ENCODE results near the gene ZNF621.
A peak's percentile ranks its signal among the peaks of the same experiment; 100 is the strongest.
"Not testable (repeated sequence)": the region's sequence is repeated elsewhere in the genome, so short reads cannot be mapped to it uniquely, and the experiment has no call there.

ZNF621 gene

GRCh38 chr3:40516201-40516600 lies 8.6 kb upstream of the ZNF621 start:
- DNase-seq (no peak), ATAC-seq (replicated peaks) (no peak)
- peaks cover 3% of the 10 kb centered on the region in 2 donors for H3K9me3 Mint-ChIP-seq
- H3K4me1 Mint-ChIP-seq = peaks cover 9 to 29% of the 10 kb centered on the region in 2 donors
- H3K27ac Mint-ChIP-seq = no peak overlapping the region
- H3K27me3 Mint-ChIP-seq = no peaks in the 10 kb centered on the region
- no peak overlapping the region for H3K4me3 Mint-ChIP-seq
- H3K36me3 Mint-ChIP-seq = peaks cover 55 to 60% of the 10 kb centered on the region in 2 donors

GRCh38 chr3:40518067-40518466 lies 6.7 kb upstream of the ZNF621 start:
- H3K27ac Mint-ChIP-seq = no peak overlapping the region
- no peak for DNase-seq
- no peak overlapping the region for H3K4me3 Mint-ChIP-seq
- H3K36me3 Mint-ChIP-seq = peaks cover 44 to 52% of the 10 kb centered on the region in 2 donors
- no peak for ATAC-seq (replicated peaks)
- H3K4me1 Mint-ChIP-seq = peaks cover 3 to 20% of the 10 kb centered on the region in 2 donors
- peaks cover 3% of the 10 kb centered on the region in 2 donors for H3K9me3 Mint-ChIP-seq
- H3K27me3 Mint-ChIP-seq = no peaks in the 10 kb centered on the region

- Mint-ChIP-seq H3K36me3 (peaks cover 40 to 49% of the 10 kb centered on the region in 2 donors), H3K27me3 (no peaks in the 10 kb centered on the region), H3K4me1 (peaks cover 3 to 23% of the 10 kb centered on the region in 2 donors), H3K4me3 (no peak overlapping the region), H3K9me3 (peaks cover 3% of the 10 kb centered on the region in 2 donors), H3K27ac (no peak overlapping the region)
- ATAC-seq (replicated peaks) (no peak), DNase-seq (no peak)
These were observed 5.9 kb upstream of the ZNF621 start for GRCh38 chr3:40518848-40519247.

GRCh38 chr3:40521254-40521653 lies 3.5 kb upstream of the ZNF621 start:
- no peaks in the 10 kb centered on the region for H3K27me3 Mint-ChIP-seq
- H3K27ac Mint-ChIP-seq = no peak overlapping the region
- H3K9me3 Mint-ChIP-seq = peaks cover 3% of the 10 kb centered on the region in 2 donors
- DNase-seq (no peak), ATAC-seq (replicated peaks) (no peak)
- peaks cover 7 to 31% of the 10 kb centered on the region in 2 donors for H3K4me1 Mint-ChIP-seq
- H3K4me3 Mint-ChIP-seq = no peak overlapping the region
- H3K36me3 Mint-ChIP-seq = peaks cover 22 to 36% of the 10 kb centered on the region in 2 donors

- DNase-seq (no peak), ATAC-seq (replicated peaks) (no peak)
- Mint-ChIP-seq H3K4me3 (peak overlapping the region; percentile 98), H3K27me3 (no peaks in the 10 kb centered on the region), H3K9me3 (peaks cover 2% of the 10 kb centered on the region in 2 donors), H3K4me1 (peaks cover 11 to 45% of the 10 kb centered on the region in 2 donors), H3K27ac (peak overlapping the region; percentile 99), H3K36me3 (peaks cover 30 to 38% of the 10 kb centered on the region in 2 donors)
These were observed 979 bp upstream of the ZNF621 start for GRCh38 chr3:40523781-40524180.

- no peaks in the 10 kb centered on the region for H3K9me3 Mint-ChIP-seq
- ATAC-seq (replicated peaks) (no peak), DNase-seq (no peak)
- H3K27ac Mint-ChIP-seq = peak overlapping the region; percentile 99
- H3K36me3 Mint-ChIP-seq = peaks cover 32 to 40% of the 10 kb centered on the region in 2 donors
- H3K4me1 Mint-ChIP-seq = peaks cover 13 to 45% of the 10 kb centered on the region in 2 donors
- no peaks in the 10 kb centered on the region for H3K27me3 Mint-ChIP-seq
- peak overlapping the region; percentile 98 for H3K4me3 Mint-ChIP-seq
These were observed 565 bp upstream of the ZNF621 start for GRCh38 chr3:40524222-40524567.

GRCh38 chr3:40528426-40528825 lies 3.7 kb downstream of the ZNF621 start:
- Mint-ChIP-seq H3K36me3 (peaks cover 62 to 74% of the 10 kb centered on the region in 2 donors), H3K27ac (no peak overlapping the region)

GRCh38 chr3:40532252-40532651 lies 7.5 kb downstream of the ZNF621 start:
- Mint-ChIP-seq H3K4me1 (peaks cover 7% of the 10 kb centered on the region in 2 donors), H3K9me3 (peaks cover 4 to 5% of the 10 kb centered on the region in 2 donors), H3K36me3 (peaks cover 79 to 90% of the 10 kb centered on the region in 2 donors), H3K4me3 (no peak overlapping the region), H3K27ac (peak overlapping the region; percentile 20), H3K27me3 (no peaks in the 10 kb centered on the region)
- no peak for DNase-seq
- ATAC-seq (replicated peaks) = no peak

More at GRCh38 chr3:40528426-40528825, 3.7 kb downstream of the ZNF621 start:
- Mint-ChIP-seq H3K27me3 (no peaks in the 10 kb centered on the region), H3K4me1 (peaks cover 13 to 36% of the 10 kb centered on the region in 2 donors), H3K9me3 (peaks cover 3 to 5% of the 10 kb centered on the region in 2 donors), H3K4me3 (no peak overlapping the region)
- ATAC-seq (replicated peaks) (no peak), DNase-seq (no peak)

GRCh38 chr3:40534283-40534682 lies 9.5 kb downstream of the ZNF621 start:
- Mint-ChIP-seq H3K27ac (no peak overlapping the region), H3K4me3 (no peak overlapping the region), H3K9me3 (peaks cover 8% of the 10 kb centered on the region in 2 donors), H3K36me3 (peaks cover 79 to 90% of the 10 kb centered on the region in 2 donors), H3K27me3 (no peaks in the 10 kb centered on the region), H3K4me1 (peaks cover 0 to 2% of the 10 kb centered on the region in 2 donors)
- no peak for ATAC-seq (replicated peaks)
- no peak for DNase-seq

GRCh38 chr3:40546816-40547215 lies 22.1 kb downstream of the ZNF621 start:
- no peak overlapping the region for H3K27ac Mint-ChIP-seq
- peaks cover 3 to 11% of the 10 kb centered on the region in 2 donors for H3K9me3 Mint-ChIP-seq
- DNase-seq (no peak), ATAC-seq (replicated peaks) (no peak)
- H3K4me3 Mint-ChIP-seq = no peak overlapping the region
- H3K27me3 Mint-ChIP-seq = no peaks in the 10 kb centered on the region
- H3K4me1 Mint-ChIP-seq = no peaks in the 10 kb centered on the region
- H3K36me3 Mint-ChIP-seq = peaks cover 10 to 16% of the 10 kb centered on the region in 2 donors

- Mint-ChIP-seq H3K9me3 (peaks cover 3 to 11% of the 10 kb centered on the region in 2 donors), H3K4me3 (no peak overlapping the region), H3K4me1 (no peaks in the 10 kb centered on the region), H3K27me3 (no peaks in the 10 kb centered on the region), H3K27ac (no peak overlapping the region), H3K36me3 (peaks cover 7 to 16% of the 10 kb centered on the region in 2 donors)
- no peak for ATAC-seq (replicated peaks)
- no peak for DNase-seq
These were observed 25.4 kb downstream of the ZNF621 start for GRCh38 chr3:40550167-40550566.

- no peak overlapping the region for H3K4me3 Mint-ChIP-seq
- H3K27me3 Mint-ChIP-seq = peaks cover 0 to 5% of the 10 kb centered on the region in 2 donors
- H3K36me3 Mint-ChIP-seq = peaks cover 16 to 17% of the 10 kb centered on the region in 2 donors
- peaks cover 2 to 13% of the 10 kb centered on the region in 2 donors for H3K9me3 Mint-ChIP-seq
- DNase-seq = no peak
- ATAC-seq (replicated peaks) = peak; percentile 33 to 52
- H3K4me1 Mint-ChIP-seq = peaks cover 2 to 12% of the 10 kb centered on the region in 2 donors
- no peak overlapping the region for H3K27ac Mint-ChIP-seq
These were observed 32.9 kb downstream of the ZNF621 start for GRCh38 chr3:40557575-40558161.

GRCh38 chr3:40562482-40562881 lies 37.7 kb downstream of the ZNF621 start:
- not testable (repeated sequence) for ATAC-seq (replicated peaks); H3K4me3 Mint-ChIP-seq; H3K27me3 Mint-ChIP-seq; H3K27ac Mint-ChIP-seq; DNase-seq; H3K4me1 Mint-ChIP-seq
- H3K36me3 Mint-ChIP-seq = peaks cover 22 to 31% of the 10 kb centered on the region in 2 donors
- H3K9me3 Mint-ChIP-seq = peaks cover 2 to 14% of the 10 kb centered on the region in 2 donors

- not testable (repeated sequence) for H3K27ac Mint-ChIP-seq; H3K4me1 Mint-ChIP-seq; ATAC-seq (replicated peaks); DNase-seq; H3K27me3 Mint-ChIP-seq; H3K4me3 Mint-ChIP-seq
- H3K9me3 Mint-ChIP-seq = peaks cover 2 to 14% of the 10 kb centered on the region in 2 donors
- peaks cover 22 to 34% of the 10 kb centered on the region in 2 donors for H3K36me3 Mint-ChIP-seq
These were observed 40.9 kb downstream of the ZNF621 start for GRCh38 chr3:40565629-40566028.

GRCh38 chr3:40566694-40567093 lies 41.9 kb downstream of the ZNF621 start:
- Mint-ChIP-seq H3K27me3 (peaks cover 3 to 5% of the 10 kb centered on the region in 2 donors), H3K36me3 (peaks cover 13 to 27% of the 10 kb centered on the region in 2 donors), H3K4me3 (no peak overlapping the region), H3K27ac (no peak overlapping the region), H3K9me3 (peaks cover 2 to 10% of the 10 kb centered on the region in 2 donors), H3K4me1 (no peaks in the 10 kb centered on the region)
- ATAC-seq (replicated peaks) = no peak
- no peak for DNase-seq
